Astrocyte of the spinal cord (primary cell): ENCODE data around the gene SS18L1.

Source experiments
- DNase-seq: peaks from one replicate; pipeline ENCODE4 v3.0.0; 2011; ENCODE audit warnings: low read depth, low spot score
- H3K4me3 ChIP-seq: 2 replicates; pipeline ENCODE4 v1.5.1; 2011; ENCODE audit warnings: low read depth, mild to moderate bottlenecking, low read length, moderate library complexity
- in situ Hi-C: cut with HindIII; loops from 2 replicates; pipeline ENCODE4 v1.10.0; 2017; ENCODE audit warnings: low sequenced_read_pairs
- TF ChIP-seq, protein P1 (sequence below): IDR thresholded peaks from 2 replicates; pipeline ENCODE4 v1.5.1; 2012; ENCODE audit warnings: low read depth, mild to moderate bottlenecking, low read length, inconsistent platforms

Gene SS18L1

DNA sequence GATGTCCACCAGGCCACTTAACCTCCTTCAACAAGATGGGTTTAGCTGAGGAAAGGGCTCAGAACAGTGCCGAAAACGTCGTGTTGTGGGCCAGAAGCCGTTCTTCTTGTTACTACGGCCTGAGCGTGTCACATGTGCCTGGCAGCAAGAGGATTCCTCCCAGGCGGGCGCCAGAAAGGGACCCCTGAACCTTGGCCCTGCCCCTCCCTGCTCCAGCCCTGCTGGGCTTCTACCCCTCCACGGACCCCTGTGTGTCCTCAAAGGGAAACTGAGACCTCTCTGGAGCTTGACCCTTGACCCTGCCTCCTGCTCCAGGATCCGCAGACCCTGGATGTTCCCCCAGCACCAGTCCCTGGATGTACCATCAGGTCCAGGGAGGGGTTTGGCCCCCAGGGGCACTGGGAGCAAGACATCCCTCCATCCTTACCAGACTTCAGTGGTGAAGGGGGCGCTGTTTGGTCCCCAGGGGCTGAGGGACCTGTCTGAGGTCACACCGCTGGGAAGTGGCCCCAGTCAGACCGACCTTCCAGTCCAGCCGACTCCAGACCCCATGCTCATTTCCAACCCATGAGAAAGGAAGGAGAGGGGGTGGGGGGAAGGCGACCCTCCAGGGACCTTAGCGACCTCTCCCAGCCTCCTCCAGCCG lies 66.4 kb downstream of the SS18L1 start:
- in situ Hi-C loops, result no loop called here
- no peak overlapping the region for H3K4me3 ChIP-seq
- no peak for DNase-seq
- TF ChIP-seq, protein P1, sequence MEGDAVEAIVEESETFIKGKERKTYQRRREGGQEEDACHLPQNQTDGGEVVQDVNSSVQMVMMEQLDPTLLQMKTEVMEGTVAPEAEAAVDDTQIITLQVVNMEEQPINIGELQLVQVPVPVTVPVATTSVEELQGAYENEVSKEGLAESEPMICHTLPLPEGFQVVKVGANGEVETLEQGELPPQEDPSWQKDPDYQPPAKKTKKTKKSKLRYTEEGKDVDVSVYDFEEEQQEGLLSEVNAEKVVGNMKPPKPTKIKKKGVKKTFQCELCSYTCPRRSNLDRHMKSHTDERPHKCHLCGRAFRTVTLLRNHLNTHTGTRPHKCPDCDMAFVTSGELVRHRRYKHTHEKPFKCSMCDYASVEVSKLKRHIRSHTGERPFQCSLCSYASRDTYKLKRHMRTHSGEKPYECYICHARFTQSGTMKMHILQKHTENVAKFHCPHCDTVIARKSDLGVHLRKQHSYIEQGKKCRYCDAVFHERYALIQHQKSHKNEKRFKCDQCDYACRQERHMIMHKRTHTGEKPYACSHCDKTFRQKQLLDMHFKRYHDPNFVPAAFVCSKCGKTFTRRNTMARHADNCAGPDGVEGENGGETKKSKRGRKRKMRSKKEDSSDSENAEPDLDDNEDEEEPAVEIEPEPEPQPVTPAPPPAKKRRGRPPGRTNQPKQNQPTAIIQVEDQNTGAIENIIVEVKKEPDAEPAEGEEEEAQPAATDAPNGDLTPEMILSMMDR, result no peak

DNA sequence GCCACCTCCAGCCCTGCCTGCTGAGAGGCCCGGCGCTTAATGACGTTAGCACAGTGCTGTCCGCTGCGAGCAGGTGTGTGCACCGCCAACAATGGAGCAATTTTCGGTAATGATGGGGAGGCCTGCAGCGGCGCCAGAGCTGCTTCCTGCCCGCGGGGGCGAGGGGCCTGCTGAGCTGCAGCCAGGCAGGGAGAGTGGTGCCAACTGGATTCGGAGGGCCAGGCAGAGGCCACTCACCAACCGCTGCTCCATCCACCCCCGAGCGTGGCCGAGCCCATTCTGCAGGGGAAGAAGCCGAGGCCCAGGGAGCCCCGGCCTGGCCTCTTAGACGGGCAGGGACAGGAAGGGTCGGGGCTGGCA lies 66.9 kb downstream of the SS18L1 start:
- DNase-seq, result no peak
- TF ChIP-seq, protein P1, result no peak
- H3K4me3 ChIP-seq, result no peak overlapping the region
- in situ Hi-C loops, result no loop called here

DNA sequence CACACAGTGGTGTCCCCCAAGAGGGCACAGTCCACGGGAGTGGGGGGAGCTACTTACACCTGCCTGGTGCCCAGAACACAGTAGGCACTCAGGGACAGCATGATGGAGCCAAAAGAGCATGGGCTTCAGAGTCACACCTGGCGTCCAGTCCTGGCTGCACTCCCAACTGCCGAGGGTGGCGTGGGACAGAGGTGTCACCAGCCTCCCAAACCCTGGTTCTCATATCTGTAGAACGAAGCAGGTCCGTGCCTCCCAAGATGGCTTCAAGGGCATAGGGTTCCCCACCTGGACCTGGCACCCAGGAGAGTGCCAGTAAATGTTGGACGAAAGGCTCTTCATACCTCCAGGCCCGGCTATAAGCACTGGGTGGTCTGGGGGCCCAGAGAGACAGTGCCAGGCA lies 67.6 kb downstream of the SS18L1 start:
- TF ChIP-seq, protein P1, result no peak
- in situ Hi-C loops, result no loop called here
- DNase-seq, result no peak
- no peak overlapping the region for H3K4me3 ChIP-seq

DNA sequence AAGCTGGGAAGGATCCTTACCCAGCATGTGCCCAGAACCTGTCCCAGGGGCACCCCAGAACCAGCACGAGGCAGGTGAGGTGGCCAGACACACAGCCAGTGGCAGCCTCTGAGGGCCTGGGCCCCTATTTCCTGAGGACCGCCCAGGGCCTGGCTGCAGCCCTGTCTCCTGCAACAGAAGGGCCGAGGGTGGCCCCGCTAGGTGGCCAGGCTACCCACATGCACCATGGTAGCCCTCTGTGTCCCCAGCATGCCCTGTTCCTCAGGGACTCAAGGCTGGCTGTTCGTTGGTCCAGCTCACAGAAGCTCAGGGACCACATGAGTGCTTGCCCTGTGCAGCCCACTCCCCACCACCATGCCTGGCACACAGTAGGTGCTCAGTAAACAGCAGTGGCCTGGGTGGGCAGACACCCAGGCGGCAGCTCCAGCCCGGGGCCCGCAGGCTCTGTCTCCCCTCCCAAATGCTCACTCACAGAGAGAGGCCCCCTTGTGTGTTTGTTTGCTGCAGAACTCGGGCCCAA lies 68.3 kb downstream of the SS18L1 start:
- in situ Hi-C loops, result no loop called here
- TF ChIP-seq, protein P1, result no peak
- no peak overlapping the region for H3K4me3 ChIP-seq
- no peak for DNase-seq

DNA sequence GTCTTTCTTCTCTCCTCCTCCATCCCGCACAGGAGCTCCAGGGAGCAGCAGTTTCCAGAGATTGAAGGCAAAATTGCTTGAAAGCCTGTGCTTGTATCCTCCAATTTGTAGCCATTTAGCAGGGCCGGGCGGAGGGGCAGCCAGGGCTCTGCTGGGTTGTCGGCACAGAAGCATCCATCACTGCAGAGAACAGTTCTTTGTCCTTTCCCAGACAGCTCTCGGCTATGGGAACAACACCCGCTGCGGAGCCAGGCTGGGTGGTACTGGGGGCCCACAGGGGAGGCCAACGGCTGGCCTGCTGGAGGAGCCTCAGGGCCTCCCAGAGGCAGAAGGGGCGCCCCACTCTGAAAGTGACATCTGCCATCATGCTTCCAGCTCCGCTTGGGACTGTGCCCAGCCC lies 68.7 kb downstream of the SS18L1 start:
- TF ChIP-seq, protein P1, result no peak
- DNase-seq, result no peak
- in situ Hi-C loops, result no loop called here
- no peak overlapping the region for H3K4me3 ChIP-seq

DNA sequence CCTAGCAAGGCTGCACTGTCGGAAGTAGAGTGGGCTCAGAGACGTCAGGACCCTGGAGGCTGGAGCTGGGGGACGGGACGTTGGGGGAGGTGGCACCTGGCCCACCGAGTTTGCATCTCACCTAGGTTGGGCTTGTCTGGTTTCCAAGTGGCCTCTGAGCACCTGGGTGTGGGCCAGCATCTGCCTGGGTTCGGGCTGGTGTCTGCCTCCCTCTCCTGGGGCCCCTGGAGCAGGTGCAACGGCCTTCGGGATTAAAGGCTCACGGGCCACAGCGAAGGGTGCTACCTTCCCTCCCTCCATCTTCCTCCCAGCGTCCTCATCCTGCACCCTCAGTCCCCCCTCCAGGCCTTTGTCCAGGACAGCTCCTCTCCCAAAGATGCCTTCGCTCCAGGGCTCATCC lies 70.5 kb downstream of the SS18L1 start:
- TF ChIP-seq, protein P1, result no peak
- no peak for DNase-seq
- in situ Hi-C loops, result no loop called here
- no peak overlapping the region for H3K4me3 ChIP-seq
